ENCODE results near the gene PDE12.

DNA sequence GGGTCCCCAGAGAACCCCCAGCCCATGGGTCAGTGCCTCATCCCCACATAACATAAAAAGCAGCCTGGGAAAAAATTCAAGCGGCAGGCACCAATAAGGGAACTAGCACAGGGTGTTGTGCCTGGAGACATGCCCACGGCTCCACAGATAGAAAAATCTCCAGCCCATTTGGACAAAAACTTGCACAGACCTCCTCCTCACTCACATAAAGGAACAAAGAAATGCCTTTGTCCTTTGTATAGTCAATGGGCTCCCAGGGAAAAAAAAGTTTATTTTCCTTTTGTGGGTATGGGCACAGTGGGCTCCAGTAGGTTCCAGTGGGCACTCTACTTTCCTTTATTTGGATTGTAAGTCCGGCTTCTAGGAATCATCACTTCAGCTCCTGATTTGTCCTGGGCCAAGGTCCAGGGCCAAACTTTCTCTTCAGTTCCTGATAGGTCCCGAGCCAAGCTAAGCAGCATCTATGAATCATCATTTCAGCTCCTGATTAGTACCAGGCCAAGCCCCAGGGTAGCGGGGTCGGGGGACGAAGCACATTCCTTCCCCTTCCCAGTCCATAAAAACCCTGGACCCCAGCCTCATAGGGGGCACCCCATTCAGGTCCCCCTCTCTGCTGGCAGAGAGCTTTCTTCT is 10.3 kb upstream of the PDE12 start:
- TF ChIP-seq, protein P1, sequence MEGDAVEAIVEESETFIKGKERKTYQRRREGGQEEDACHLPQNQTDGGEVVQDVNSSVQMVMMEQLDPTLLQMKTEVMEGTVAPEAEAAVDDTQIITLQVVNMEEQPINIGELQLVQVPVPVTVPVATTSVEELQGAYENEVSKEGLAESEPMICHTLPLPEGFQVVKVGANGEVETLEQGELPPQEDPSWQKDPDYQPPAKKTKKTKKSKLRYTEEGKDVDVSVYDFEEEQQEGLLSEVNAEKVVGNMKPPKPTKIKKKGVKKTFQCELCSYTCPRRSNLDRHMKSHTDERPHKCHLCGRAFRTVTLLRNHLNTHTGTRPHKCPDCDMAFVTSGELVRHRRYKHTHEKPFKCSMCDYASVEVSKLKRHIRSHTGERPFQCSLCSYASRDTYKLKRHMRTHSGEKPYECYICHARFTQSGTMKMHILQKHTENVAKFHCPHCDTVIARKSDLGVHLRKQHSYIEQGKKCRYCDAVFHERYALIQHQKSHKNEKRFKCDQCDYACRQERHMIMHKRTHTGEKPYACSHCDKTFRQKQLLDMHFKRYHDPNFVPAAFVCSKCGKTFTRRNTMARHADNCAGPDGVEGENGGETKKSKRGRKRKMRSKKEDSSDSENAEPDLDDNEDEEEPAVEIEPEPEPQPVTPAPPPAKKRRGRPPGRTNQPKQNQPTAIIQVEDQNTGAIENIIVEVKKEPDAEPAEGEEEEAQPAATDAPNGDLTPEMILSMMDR (IDR thresholded peaks at IDR 0.05): no peak
- TF ChIP-seq POLR2A (IDR thresholded peaks at IDR 0.05): no peak

All from thyroid gland (tissue), 4 donors.